ENCODE measurements around the gene THBD. TPM values are rescaled to one million over a fixed set of nuclear protein-coding genes. Genes with fewer than 3 reads are reported as not detected.

The THBD gene
- total and polyA plus RNA-seq, 2 of the 4 experiments (the other 2 are of a cell fraction): 0.07 TPM; not detected in 1

GRCh38 chr20:23088866-23089265, 39.4 kb upstream of the THBD start:
- no peak overlapping the region for H4K91ac ChIP-seq (ENCODE audit: insufficient read depth, low read depth, low read length)
- POLR2A ChIA-PET (ENCODE audit: unreplicated experiment): no interaction called here
- no peak overlapping the region for H2AK5ac ChIP-seq (ENCODE audit: low read depth, low read length)
- no peak overlapping the region for H3K27ac ChIP-seq (ENCODE audit: insufficient read depth, low read length)
- no peak overlapping the region for H3K4me2 ChIP-seq (ENCODE audit: low read depth, low read length)
- no peak overlapping the region for H3K14ac ChIP-seq (replicated peaks; ENCODE audit: low read depth, low read length)
- in situ Hi-C loops (cut with MboI; ENCODE audit: low sequenced_read_pairs) (loop anchor here (25.0 kb wide), 1 partner anchor 98 kb away; no protein-coding TSS in a partner anchor), dilution Hi-C loops (cut with HindIII; ENCODE audit: low sequenced_read_pairs, unreplicated experiment) (no loop called here), intact Hi-C loops (cut with micrococcal nuclease) (no loop called here)
- peaks cover 41% of the 10 kb centered on the region for H3K27me3 ChIP-seq (ENCODE audit: control insufficient read depth, insufficient read depth, low read length)
- WGBS, 2 experiments (ENCODE audit: extremely low coverage in 2 of 2, insufficient read length in 1 of 2): 78% methylated on average over 6 of the region's 8 CpGs; no CpG with 5 or more reads in 1 of the 2 experiments
- no peak overlapping the region for H2BK20ac ChIP-seq (ENCODE audit: low read depth, low read length)
- no peaks in the 10 kb centered on the region for H3K36me3 ChIP-seq (ENCODE audit: control insufficient read depth, insufficient read depth, low read length)
- DNase-seq (no peak), ATAC-seq (ENCODE audit: low read depth) (no peak)
- H3K4ac ChIP-seq (ENCODE audit: low read depth, low read length): no peak overlapping the region
- no peak overlapping the region for H2BK15ac ChIP-seq (ENCODE audit: low read depth, low read length)
- no peak overlapping the region for H3K4me3 ChIP-seq (ENCODE audit: insufficient read depth, low read depth, low read length)
- no peak overlapping the region for H3K9ac ChIP-seq (ENCODE audit: low read depth, low read length)
- H3K79me1 ChIP-seq (ENCODE audit: low read depth in 1 of 2, low read length in 2 of 2): no peaks in the 10 kb centered on the region
- H2AFZ ChIP-seq (replicated peaks; ENCODE audit: low read length, poor library complexity): peak overlapping the region; percentile 19
- no peaks in the 10 kb centered on the region for H3K4me1 ChIP-seq (ENCODE audit: control insufficient read depth, insufficient read depth, low read length)
- TF ChIP-seq RCOR1 (IDR thresholded peaks at IDR 0.05; ENCODE audit: insufficient replicate concordance, low read length) (no peak), RFX5 (IDR thresholded peaks at IDR 0.05; ENCODE audit: low read depth, low read length) (no peak), ELK1 (IDR thresholded peaks at IDR 0.05; ENCODE audit: borderline replicate concordance, low read depth, low read length) (no peak), SMC3 (IDR thresholded peaks at IDR 0.05; ENCODE audit: low read depth, low read length) (no peak), BHLHE40 (IDR thresholded peaks at IDR 0.05; ENCODE audit: low read depth, low read length) (no peak), CEBPB (IDR thresholded peaks at IDR 0.05; ENCODE audit: low read depth, low read length) (no peak), FOS (IDR thresholded peaks at IDR 0.05; ENCODE audit: low read depth, low read length) (no peak), MAZ (IDR thresholded peaks at IDR 0.05; ENCODE audit: borderline replicate concordance, low read depth, low read length) (no peak), POLR2A (IDR thresholded peaks at IDR 0.05; ENCODE audit: low read depth, low read length) (no peak), CHD1 (IDR thresholded peaks at IDR 0.05; ENCODE audit: low read depth, low read length) (no peak), RAD21 (IDR thresholded peaks at IDR 0.05; ENCODE audit: low read length) (no peak), MAFK (IDR thresholded peaks at IDR 0.05; ENCODE audit: low read depth, low read length) (no peak)
- no peak overlapping the region for H2BK120ac ChIP-seq (ENCODE audit: low read depth, low read length)
- CTCF ChIA-PET: no interaction called here
- H4K5ac ChIP-seq (ENCODE audit: low read depth, low read length): no peak overlapping the region
- no peak overlapping the region for H3K18ac ChIP-seq (ENCODE audit: low read depth, low read length)
- H3K9me3 ChIP-seq (ENCODE audit: control insufficient read depth, insufficient read depth, low read length): no peaks in the 10 kb centered on the region
- H3K56ac ChIP-seq (ENCODE audit: extremely low read depth, insufficient read depth, low read length): no peak overlapping the region
- H4K20me1 ChIP-seq (ENCODE audit: insufficient read depth, low read length): no peaks in the 10 kb centered on the region
- no peak overlapping the region for H4K8ac ChIP-seq (ENCODE audit: low read depth in 2 of 2, low read length in 2 of 2)
- H3K23ac ChIP-seq (ENCODE audit: low read depth, low read length): no peak overlapping the region
- H2AK9ac ChIP-seq (replicated peaks; ENCODE audit: low read depth, low read length, poor library complexity): no peak overlapping the region
- BruUV-seq (replicated peaks): no TSS peak
- no peak overlapping the region for H2BK5ac ChIP-seq (ENCODE audit: low read depth, low read length, poor library complexity, severe bottlenecking)
- no peaks in the 10 kb centered on the region for H3K9me1 ChIP-seq (ENCODE audit: insufficient read depth, low read length)
